Urothelium cell line (cell line): ENCODE measurements around the gene GNAZ.

Experiments used
- DNase-seq: peaks from one replicate; pipeline ENCODE4 v3.0.0; 2011; ENCODE audit warnings: low spot score, mixed read lengths
- FAIRE-seq: peaks from 2 replicates; lab custom pipeline; 2011; peaks lifted over from hg19 to GRCh38; lab: Jason Lieb, UNC

Gene GNAZ

GRCh38 chr22:23075525-23076216 lies 5.4 kb downstream of the GNAZ start:
- DNase-seq = no peak
- FAIRE-seq = peak; percentile 58

- FAIRE-seq (peak; percentile 52), DNase-seq (no peak)
These were observed 6.7 kb downstream of the GNAZ start for GRCh38 chr22:23076896-23077572.

DNA sequence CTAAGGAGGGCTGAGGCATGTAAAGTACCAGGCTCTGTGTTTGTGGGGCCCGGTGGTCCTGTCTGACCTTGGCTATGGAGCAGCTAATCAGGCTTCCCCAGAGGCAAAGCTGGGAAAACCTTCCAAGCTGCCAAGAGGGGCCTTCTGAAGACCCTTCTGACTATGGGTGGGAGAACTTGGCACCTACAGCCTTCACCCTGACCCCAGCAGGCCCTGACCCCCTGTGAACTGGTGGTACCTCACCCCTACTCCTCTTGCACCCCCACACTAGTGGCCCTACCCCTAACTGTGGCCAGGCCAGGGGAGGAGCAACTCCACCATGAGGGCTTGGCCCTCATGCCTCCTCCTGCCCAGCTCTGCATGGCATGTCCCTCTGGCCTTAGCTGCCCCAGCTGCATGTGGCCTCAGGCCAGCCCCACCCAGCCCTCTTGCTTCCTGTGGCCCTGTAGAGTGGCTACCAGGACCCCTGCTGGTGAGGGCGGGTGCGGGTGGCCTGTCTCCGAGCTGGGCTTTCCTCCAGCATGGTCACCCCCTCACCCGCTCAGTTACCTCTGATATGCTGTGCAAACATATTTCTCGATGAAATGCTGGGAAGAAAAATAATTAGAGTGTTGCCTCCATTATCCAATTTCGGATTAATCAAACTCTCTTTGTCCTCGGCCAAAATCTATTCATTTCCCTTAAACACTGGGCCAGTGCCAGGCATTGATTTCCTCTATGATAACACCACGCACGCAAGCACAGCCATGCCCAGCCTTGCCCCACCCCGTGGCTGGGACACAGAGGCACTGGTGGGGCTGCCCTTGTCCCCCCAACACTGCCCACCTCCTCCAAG lies 7.5 kb downstream of the GNAZ start:
- DNase-seq = no peak
- no peak for FAIRE-seq

DNA sequence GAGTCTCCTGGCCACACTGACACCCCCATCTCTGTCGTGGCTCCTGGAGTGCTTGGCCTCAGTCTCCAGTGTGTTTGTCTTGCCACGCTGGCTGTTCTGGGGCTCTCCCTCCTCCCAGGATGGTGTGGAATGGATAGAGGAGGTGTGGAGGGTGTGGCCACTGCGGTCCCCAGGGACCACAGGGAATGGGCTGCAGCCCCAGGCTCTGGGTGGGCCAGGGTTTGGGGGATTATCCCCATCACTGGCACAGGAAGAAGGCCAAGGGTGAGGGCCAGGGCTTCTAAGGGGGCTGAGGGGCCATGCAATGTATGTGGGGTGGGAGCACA lies 8.1 kb downstream of the GNAZ start:
- FAIRE-seq (no peak), DNase-seq (no peak)

DNA sequence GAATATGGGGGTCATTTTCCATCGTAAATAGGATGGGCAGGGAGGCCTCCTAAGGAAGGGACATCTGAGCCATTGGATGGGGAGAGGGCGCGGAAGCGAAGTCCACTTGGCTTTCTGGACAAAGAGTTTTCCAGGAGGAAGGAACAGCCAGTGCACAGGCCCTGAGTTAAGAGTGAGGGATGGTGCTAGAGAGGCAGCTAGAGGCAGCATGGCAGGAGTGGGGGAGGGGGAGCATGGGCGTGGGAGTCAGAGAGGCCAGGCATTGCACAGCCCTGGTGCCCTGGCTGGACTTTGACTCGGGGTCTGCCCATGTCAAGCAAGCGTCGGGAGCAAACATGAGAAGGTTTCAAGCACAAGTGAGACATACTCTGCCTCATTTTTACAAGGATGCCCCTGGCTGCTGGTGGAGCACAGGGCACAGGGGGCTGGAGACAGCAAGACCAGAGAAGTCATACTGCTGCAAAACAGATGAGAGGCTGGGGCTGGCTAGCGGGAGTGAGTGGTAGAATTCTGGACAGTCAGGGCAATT lies 9.0 kb downstream of the GNAZ start:
- no peak for DNase-seq
- FAIRE-seq = no peak

GRCh38 chr22:23079814-23080521 lies 9.6 kb downstream of the GNAZ start:
- FAIRE-seq (no peak), DNase-seq (no peak)

DNA sequence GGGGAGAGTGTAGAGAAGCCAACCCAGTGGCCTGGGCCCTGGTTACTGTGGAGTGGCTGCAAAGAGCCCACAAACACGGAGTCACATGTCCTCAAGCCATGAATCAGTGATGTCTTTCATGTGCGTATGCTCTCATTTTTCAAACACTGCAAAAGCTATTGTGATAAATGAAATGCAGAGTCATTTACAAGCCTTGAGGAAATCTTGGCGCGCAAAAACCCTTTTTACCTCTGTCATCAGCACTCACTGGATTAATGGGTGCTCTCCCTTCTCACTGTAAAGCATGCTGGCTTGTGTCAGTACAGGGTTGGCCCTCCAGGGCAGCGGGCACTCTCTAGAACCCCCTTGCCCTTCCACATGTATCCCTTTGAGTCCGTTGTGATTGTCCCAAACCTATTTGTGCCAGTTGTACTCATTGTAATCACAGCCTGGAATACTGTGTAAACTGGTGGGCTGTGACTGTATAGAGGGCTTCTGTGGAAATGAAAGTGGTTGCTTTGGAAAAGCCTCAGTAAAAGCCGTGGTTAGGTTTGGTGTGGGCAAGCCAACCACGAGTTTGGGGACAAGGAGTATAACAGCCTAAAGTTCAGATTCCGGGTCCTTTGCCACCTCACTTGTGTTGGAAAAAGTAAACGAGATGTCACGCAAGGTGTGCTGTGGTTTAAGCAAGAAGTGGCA lies 10.4 kb downstream of the GNAZ start:
- DNase-seq = no peak
- FAIRE-seq = peak; percentile 20

GRCh38 chr22:23082534-23083314 lies 12.4 kb downstream of the GNAZ start:
- FAIRE-seq = no peak
- no peak for DNase-seq

DNA sequence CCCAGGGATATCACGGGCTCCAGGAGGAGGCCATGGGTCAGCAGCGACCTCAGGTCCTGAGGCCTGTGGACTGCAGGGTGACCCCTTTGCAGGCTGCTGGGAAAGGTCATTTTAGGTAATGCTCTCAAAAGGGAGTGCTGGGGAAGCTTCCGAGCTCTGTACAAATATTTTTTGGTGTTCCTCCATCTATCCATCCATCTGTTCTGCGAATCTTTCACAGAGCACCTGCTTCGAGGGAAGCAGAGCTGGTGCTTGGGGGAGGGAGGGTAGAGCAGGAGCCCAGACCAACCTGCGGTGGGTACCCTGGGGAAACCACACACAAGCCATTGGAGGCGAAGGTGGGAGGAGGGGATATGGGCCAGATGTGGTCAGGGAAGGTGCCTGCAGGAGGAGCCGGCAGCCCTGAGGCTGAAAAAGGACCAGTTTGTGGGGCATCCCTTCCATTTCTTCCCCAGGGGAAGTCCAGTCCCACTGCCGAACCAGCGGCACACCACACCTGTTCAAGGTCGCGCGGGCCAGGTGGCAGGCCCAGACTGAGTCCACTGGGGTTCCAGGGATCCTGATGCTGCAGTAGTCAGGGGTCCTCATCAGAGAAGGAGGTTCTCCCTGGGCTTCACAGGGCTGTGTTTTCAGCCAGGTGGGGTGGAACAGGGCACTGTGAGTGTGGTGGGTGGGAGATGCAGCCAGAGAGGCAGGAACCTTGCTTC lies 13.1 kb downstream of the GNAZ start:
- DNase-seq = no peak
- FAIRE-seq = no peak

GRCh38 chr22:23084453-23085350 lies 14.4 kb downstream of the GNAZ start:
- no peak for DNase-seq
- peak; percentile 81 for FAIRE-seq

- DNase-seq (no peak), FAIRE-seq (no peak)
These were observed 15.0 kb downstream of the GNAZ start for GRCh38 chr22:23085351-23085671.

GRCh38 chr22:23085785-23086184 lies 15.5 kb downstream of the GNAZ start:
- DNase-seq = no peak
- no peak for FAIRE-seq

DNA sequence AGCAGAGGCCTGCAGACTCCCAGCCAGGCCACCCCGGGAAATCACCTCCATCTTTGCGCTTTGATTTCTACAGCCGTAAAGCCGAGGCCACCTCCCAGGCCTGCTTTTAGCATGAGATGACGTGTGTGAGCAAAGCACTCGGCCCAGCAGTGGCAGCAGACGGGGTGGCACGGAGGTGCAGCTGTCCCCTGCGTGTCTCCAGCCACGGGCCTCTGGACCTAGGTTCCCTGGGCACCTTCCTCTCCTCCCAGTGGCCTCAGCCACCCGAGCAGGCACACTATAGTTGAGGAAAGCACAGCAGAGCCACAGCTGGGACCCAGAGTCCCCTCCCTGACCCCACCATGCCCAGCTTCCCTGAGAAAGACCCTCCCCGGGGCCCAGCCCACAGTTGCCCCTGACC lies 15.9 kb downstream of the GNAZ start:
- FAIRE-seq (no peak), DNase-seq (no peak)

DNA sequence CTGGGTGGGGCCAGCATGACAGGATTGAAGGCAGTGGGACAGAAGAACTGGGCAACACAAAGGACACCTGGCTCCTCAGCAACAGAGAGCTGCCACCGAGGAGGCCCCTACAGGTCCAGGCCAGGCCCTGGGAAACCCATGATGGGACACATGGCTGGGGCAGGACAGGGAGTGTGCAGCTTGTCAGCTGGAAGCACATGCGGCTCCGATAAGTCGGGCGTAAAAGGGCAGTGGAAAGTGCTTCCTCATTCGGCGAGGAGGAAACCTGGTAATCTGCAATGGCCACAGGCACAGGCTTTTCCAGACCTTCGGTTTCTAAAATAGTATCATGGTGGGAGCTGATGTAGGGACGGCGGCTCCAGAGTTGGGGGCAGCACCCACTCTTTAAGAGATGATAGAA lies 16.5 kb downstream of the GNAZ start:
- no peak for FAIRE-seq
- no peak for DNase-seq

GRCh38 chr22:23088199-23088604 lies 17.9 kb downstream of the GNAZ start:
- FAIRE-seq (no peak), DNase-seq (peak; percentile 77)

DNA sequence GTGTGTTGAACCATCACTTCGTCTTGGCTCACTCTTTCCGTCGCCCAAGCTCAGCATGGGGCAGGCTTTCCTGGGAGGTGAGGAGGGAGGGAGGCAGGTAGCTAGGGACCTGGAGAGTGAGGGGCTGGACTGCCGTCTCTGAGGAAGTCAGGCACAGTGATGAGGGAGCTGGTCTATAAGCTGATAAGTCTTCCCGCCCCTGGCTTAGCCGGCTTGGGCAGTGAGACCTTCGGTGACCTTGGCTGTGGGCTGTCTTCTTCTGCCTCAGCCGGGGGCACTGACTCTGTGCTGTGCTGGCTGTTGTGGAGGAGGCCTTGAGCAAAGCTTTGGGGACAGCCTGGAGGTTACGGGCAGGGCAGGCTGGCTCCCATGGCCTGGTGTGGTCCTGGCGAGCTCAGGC lies 18.7 kb downstream of the GNAZ start:
- DNase-seq = no peak
- no peak for FAIRE-seq

GRCh38 chr22:23089633-23090456 lies 19.5 kb downstream of the GNAZ start:
- FAIRE-seq (peak; percentile 20), DNase-seq (no peak)
